Measurements from ENCODE around the gene SYTL3.

The SYTL3 gene

GRCh38 chr6:158730541-158730907 lies 80.7 kb downstream of the SYTL3 start:
- no peaks in the 10 kb centered on the region for H3K27me3 ChIP-seq (ENCODE audit: insufficient read depth, low read length, poor library complexity)
- ATAC-seq (ENCODE audit: insufficient read depth, low read depth) = no peak
- no peak overlapping the region for H3K4me3 ChIP-seq (ENCODE audit: low read depth in 1 of 2, low read length in 2 of 2)
- H2AFZ ChIP-seq (ENCODE audit: low read depth, low read length) = no peak overlapping the region
- no peak overlapping the region for H3K27ac ChIP-seq (ENCODE audit: low read length)
- TF ChIP-seq EZH2 (IDR thresholded peaks at IDR 0.05; ENCODE audit: borderline replicate concordance, low read depth, low read length, severe bottlenecking) (no peak), CTCF (IDR thresholded peaks at IDR 0.05; ENCODE audit: borderline replicate concordance, extremely low read depth, low read length, poor library complexity, severe bottlenecking) (no peak)
- H3K36me3 ChIP-seq (ENCODE audit: insufficient read depth, low read length) = no peaks in the 10 kb centered on the region
- H3K4me2 ChIP-seq (ENCODE audit: insufficient read depth, low read length) = no peak overlapping the region
- H3K4me1 ChIP-seq (ENCODE audit: insufficient read depth, low read length) = no peaks in the 10 kb centered on the region
- no peak overlapping the region for H3K9ac ChIP-seq (ENCODE audit: low read depth, low read length)
- H3K79me2 ChIP-seq (ENCODE audit: insufficient read depth, low read length) = no peaks in the 10 kb centered on the region
- no peak for DNase-seq
- peaks cover 6% of the 10 kb centered on the region for H3K9me3 ChIP-seq (ENCODE audit: insufficient read depth, low read length, severe bottlenecking)
- no peaks in the 10 kb centered on the region for H4K20me1 ChIP-seq (ENCODE audit: insufficient read depth, low read length)

GRCh38 chr6:158735009-158735408 lies 85.2 kb downstream of the SYTL3 start:
- H3K9me3 ChIP-seq (ENCODE audit: insufficient read depth, low read length, severe bottlenecking) = peaks cover 12% of the 10 kb centered on the region
- H3K9ac ChIP-seq (ENCODE audit: low read depth, low read length) = no peak overlapping the region
- TF ChIP-seq CTCF (IDR thresholded peaks at IDR 0.05; ENCODE audit: borderline replicate concordance, extremely low read depth, low read length, poor library complexity, severe bottlenecking) = no peak
- TF ChIP-seq EZH2 (IDR thresholded peaks at IDR 0.05; ENCODE audit: borderline replicate concordance, low read depth, low read length, severe bottlenecking) = no peak
- H2AFZ ChIP-seq (ENCODE audit: low read depth, low read length) = no peak overlapping the region
- no peak overlapping the region for H3K27ac ChIP-seq (ENCODE audit: low read length)
- DNase-seq (no peak), ATAC-seq (ENCODE audit: insufficient read depth, low read depth) (no peak)
- H3K4me2 ChIP-seq (ENCODE audit: insufficient read depth, low read length) = no peak overlapping the region
- H4K20me1 ChIP-seq (ENCODE audit: insufficient read depth, low read length) = no peaks in the 10 kb centered on the region
- H3K4me1 ChIP-seq (ENCODE audit: insufficient read depth, low read length) = no peaks in the 10 kb centered on the region
- no peaks in the 10 kb centered on the region for H3K27me3 ChIP-seq (ENCODE audit: insufficient read depth, low read length, poor library complexity)
- H3K36me3 ChIP-seq (ENCODE audit: insufficient read depth, low read length) = no peaks in the 10 kb centered on the region
- no peaks in the 10 kb centered on the region for H3K79me2 ChIP-seq (ENCODE audit: insufficient read depth, low read length)
- H3K4me3 ChIP-seq (ENCODE audit: low read depth in 1 of 2, low read length in 2 of 2) = no peak overlapping the region

- no peaks in the 10 kb centered on the region for H4K20me1 ChIP-seq (ENCODE audit: insufficient read depth, low read length)
- H3K27ac ChIP-seq (ENCODE audit: low read length) = no peak overlapping the region
- no peak overlapping the region for H2AFZ ChIP-seq (ENCODE audit: low read depth, low read length)
- TF ChIP-seq CTCF (IDR thresholded peaks at IDR 0.05; ENCODE audit: borderline replicate concordance, extremely low read depth, low read length, poor library complexity, severe bottlenecking) (no peak), EZH2 (IDR thresholded peaks at IDR 0.05; ENCODE audit: borderline replicate concordance, low read depth, low read length, severe bottlenecking) (no peak)
- no peak overlapping the region for H3K4me2 ChIP-seq (ENCODE audit: insufficient read depth, low read length)
- no peak overlapping the region for H3K9ac ChIP-seq (ENCODE audit: low read depth, low read length)
- no peak for ATAC-seq (ENCODE audit: insufficient read depth, low read depth)
- no peaks in the 10 kb centered on the region for H3K4me1 ChIP-seq (ENCODE audit: insufficient read depth, low read length)
- no peaks in the 10 kb centered on the region for H3K27me3 ChIP-seq (ENCODE audit: insufficient read depth, low read length, poor library complexity)
- no peak overlapping the region for H3K4me3 ChIP-seq (ENCODE audit: low read depth in 1 of 2, low read length in 2 of 2)
- DNase-seq = no peak
- no peaks in the 10 kb centered on the region for H3K36me3 ChIP-seq (ENCODE audit: insufficient read depth, low read length)
- H3K79me2 ChIP-seq (ENCODE audit: insufficient read depth, low read length) = no peaks in the 10 kb centered on the region
- peaks cover 12% of the 10 kb centered on the region for H3K9me3 ChIP-seq (ENCODE audit: insufficient read depth, low read length, severe bottlenecking)
Measured at GRCh38 chr6:158737082-158737709, 87.3 kb downstream of the SYTL3 start.
